DOHH2 (cell line): ENCODE data around the gene TPSG1.

Source experiments
- H3F3A ChIP-seq: fragments of 200-600 bp; sonication (generic), shearing (Covaris generic); 2 replicates; pipeline ENCODE4 v1.6.0; 2016; ENCODE audit warnings: antibody characterized with exemption, mild to moderate bottlenecking; ENCODE audit not compliant: control insufficient read depth, insufficient read depth
- H3K27ac ChIP-seq: fragments of 200-600 bp; sonication (generic); 2 replicates; pipeline ENCODE4 v1.5.1; 2014; ENCODE audit warnings: low read depth, mild to moderate bottlenecking, low read length, moderate library complexity
- H3K27me3 ChIP-seq: fragments of 200-600 bp; sonication (generic); 2 replicates; pipeline ENCODE4 v1.6.1; 2014; ENCODE audit warnings: mild to moderate bottlenecking, low read length, mixed read lengths; ENCODE audit not compliant: control insufficient read depth
- H3K36me3 ChIP-seq: fragments of 200-600 bp; sonication (generic); 2 replicates; pipeline ENCODE4 v1.6.1; 2014; ENCODE audit warnings: mild to moderate bottlenecking, low read length, moderate library complexity, mixed read lengths; ENCODE audit not compliant: control insufficient read depth
- H3K4me1 ChIP-seq: fragments of 200-600 bp; sonication (generic); 2 replicates; pipeline ENCODE4 v1.6.1; 2014; ENCODE audit warnings: mild to moderate bottlenecking, low read length, mixed read lengths; ENCODE audit not compliant: control insufficient read depth
- H3K4me2 ChIP-seq: fragments of 200-600 bp; sonication (generic); 2 replicates; pipeline ENCODE4 v1.6.0; 2014; ENCODE audit warnings: mild to moderate bottlenecking, low read length, moderate library complexity
- H3K4me3 ChIP-seq: fragments of 200-600 bp; sonication (generic); 2 replicates; pipeline ENCODE4 v1.5.1; 2014; ENCODE audit warnings: mild to moderate bottlenecking, low read length, mixed read lengths
- H3K79me2 ChIP-seq: fragments of 200-600 bp; sonication (generic); 2 replicates; pipeline ENCODE4 v1.6.1; 2014; ENCODE audit warnings: mild to moderate bottlenecking, low read length, mixed read lengths; ENCODE audit not compliant: control insufficient read depth
- H3K9me2 ChIP-seq: fragments of 200-600 bp; sonication (generic); replicated peaks from 2 replicates; pipeline ENCODE4 v1.6.1; 2014; ENCODE audit warnings: mild to moderate bottlenecking, low read length, mixed read lengths; ENCODE audit not compliant: control insufficient read depth
- H3K9me3 ChIP-seq: fragments of 200-600 bp; sonication (generic); 2 replicates; pipeline ENCODE4 v1.6.1; 2014; ENCODE audit warnings: antibody characterized with exemption, low read length, mixed read lengths; ENCODE audit not compliant: control insufficient read depth, insufficient read depth
- H4K20me1 ChIP-seq: fragments of 200-600 bp; sonication (generic); 2 replicates; pipeline ENCODE4 v1.6.0; 2014; ENCODE audit warnings: low read depth, mild to moderate bottlenecking, antibody characterized with exemption, low read length, moderate library complexity; ENCODE audit not compliant: control insufficient read depth, insufficient read depth
- CTCF ChIP-seq: fragments of 200-600 bp; sonication (generic); IDR thresholded peaks from one replicate; pipeline ENCODE4 v1.5.1; 2014; ENCODE audit warnings: antibody characterized with exemption, mild to moderate bottlenecking, low read depth, low read length; ENCODE audit not compliant: poor library complexity, severe bottlenecking
- EZH2phosphoT487 ChIP-seq: fragments of 200-600 bp; sonication (generic); IDR thresholded peaks from 2 replicates; pipeline ENCODE4 v1.6.1; 2017; ENCODE audit warnings: borderline replicate concordance, mild to moderate bottlenecking, antibody characterized with exemption, low read length, moderate library complexity, mixed read lengths

The TPSG1 gene

GRCh38 chr16:1258906-1259759 is 34.1 kb upstream of the TPSG1 start:
- Histone ChIP-seq H3K27ac (no peak overlapping the region), H3K9me2 (no peaks in the 10 kb centered on the region), H3K9me3 (peaks cover 1% of the 10 kb centered on the region; the same call in 1 of the 2 replicates), H3K27me3 (peaks cover 5% of the 10 kb centered on the region; the same call in 1 of the 2 replicates), H4K20me1 (no peaks in the 10 kb centered on the region), H3K4me3 (no peak overlapping the region), H3F3A (no peaks in the 10 kb centered on the region), H3K36me3 (no peaks in the 10 kb centered on the region), H3K4me1 (no peaks in the 10 kb centered on the region), H3K79me2 (no peaks in the 10 kb centered on the region), H3K4me2 (no peak overlapping the region)
- TF ChIP-seq EZH2phosphoT487 (peak; percentile 38; the same call in 1 of the 2 replicates), CTCF (no peak)

GRCh38 chr16:1258225-1258600 is 33.1 kb upstream of the TPSG1 start:
- no peak overlapping the region for H3K4me2 ChIP-seq
- no peaks in the 10 kb centered on the region for H3K9me2 ChIP-seq
- H3K79me2 ChIP-seq = no peaks in the 10 kb centered on the region
- H4K20me1 ChIP-seq = no peaks in the 10 kb centered on the region
- H3K9me3 ChIP-seq = no peaks in the 10 kb centered on the region
- no peaks in the 10 kb centered on the region for H3K4me1 ChIP-seq
- H3K27ac ChIP-seq = no peak overlapping the region
- peaks cover 5% of the 10 kb centered on the region; the same call in 1 of the 2 replicates for H3K27me3 ChIP-seq
- H3K36me3 ChIP-seq = no peaks in the 10 kb centered on the region
- TF ChIP-seq EZH2phosphoT487 = no peak
- TF ChIP-seq CTCF = no peak
- no peak overlapping the region for H3K4me3 ChIP-seq
- no peaks in the 10 kb centered on the region for H3F3A ChIP-seq

- Histone ChIP-seq H3K36me3 (no peaks in the 10 kb centered on the region), H3K4me1 (no peaks in the 10 kb centered on the region), H3K27ac (no peak overlapping the region), H3K4me2 (no peak overlapping the region), H3F3A (no peaks in the 10 kb centered on the region), H3K9me2 (no peaks in the 10 kb centered on the region), H4K20me1 (no peaks in the 10 kb centered on the region), H3K79me2 (no peaks in the 10 kb centered on the region), H3K9me3 (no peaks in the 10 kb centered on the region), H3K4me3 (no peak overlapping the region), H3K27me3 (peaks cover 5% of the 10 kb centered on the region; the same call in 1 of the 2 replicates)
- TF ChIP-seq EZH2phosphoT487 (no peak), CTCF (no peak)
These were observed 32.6 kb upstream of the TPSG1 start for GRCh38 chr16:1257561-1258224.
